ENCODE data around the gene GOLGA6L7. TPM values are rescaled to one million over a fixed set of nuclear protein-coding genes. Genes with fewer than 3 reads are reported as not detected.
"Not testable (repeated sequence)": the region's sequence is repeated elsewhere in the genome, so short reads cannot be mapped to it uniquely, and the experiment has no call there.

The GOLGA6L7 gene
- total RNA-seq, 2 experiments from 2014 or later: not detected

GRCh38 chr15:28892789-28893610 lies 44.6 kb upstream of the GOLGA6L7 start:
- no peaks in the 10 kb centered on the region for H3K9me3 ChIP-seq (ENCODE audit: control insufficient read depth in 1 of 2, insufficient read depth in 1 of 2, low read length in 2 of 2)
- H3K9me3 Mint-ChIP-seq: no peaks in the 10 kb centered on the region
- DNase-seq (no peak), ATAC-seq (ENCODE audit: poor library complexity) (no peak)
- H3K36me3 Mint-ChIP-seq (ENCODE audit: low read depth): peaks cover 8% of the 10 kb centered on the region
- H3K27me3 ChIP-seq (ENCODE audit: control insufficient read depth in 1 of 2, insufficient read depth in 2 of 2, low read length in 2 of 2): no peaks in the 10 kb centered on the region
- no peaks in the 10 kb centered on the region for H3K27me3 Mint-ChIP-seq
- peaks cover 69% of the 10 kb centered on the region for H3K4me1 ChIP-seq (ENCODE audit: insufficient read depth, low read length)
- no peak overlapping the region for H3K4me3 ChIP-seq (ENCODE audit: low read length)
- no peak overlapping the region for H3K27ac ChIP-seq (ENCODE audit: low read depth in 1 of 2, low read length in 2 of 2)
- intact Hi-C loops (cut with DNase I, micrococcal nuclease): no loop called here
- ChIA-PET POLR2A (no interaction called here), CTCF (interaction anchor here (1.2 kb wide), 1 partner anchor 12 kb away, joined by 3 read pairs; no protein-coding TSS in a partner anchor)
- no peak overlapping the region for H3K4me3 Mint-ChIP-seq
- H3K4me1 Mint-ChIP-seq (ENCODE audit: low read depth): peaks cover 84% of the 10 kb centered on the region
- no peak for TF ChIP-seq CTCF (IDR thresholded peaks at IDR 0.05)
- no peaks in the 10 kb centered on the region for H3K36me3 ChIP-seq (ENCODE audit: insufficient read depth, low read length)
- peak overlapping the region; percentile 45 for H3K27ac Mint-ChIP-seq

GRCh38 chr15:28891588-28891987 lies 43.1 kb upstream of the GOLGA6L7 start:
- Mint-ChIP-seq H3K9me3 (no peaks in the 10 kb centered on the region), H3K27me3 (no peaks in the 10 kb centered on the region), H3K36me3 (ENCODE audit: low read depth) (peaks cover 13% of the 10 kb centered on the region), H3K4me3 (peak overlapping the region; percentile 63), H3K4me1 (ENCODE audit: low read depth) (peaks cover 82% of the 10 kb centered on the region), H3K27ac (peak overlapping the region; percentile 99)
- ATAC-seq (ENCODE audit: poor library complexity) (no peak), DNase-seq (no peak)
- CTCF ChIA-PET: interaction anchor here (0.9 kb wide), 1 partner anchor 60 kb away, joined by 4 read pairs; no protein-coding TSS in a partner anchor
- H3K4me1 ChIP-seq (ENCODE audit: insufficient read depth, low read length): peaks cover 77% of the 10 kb centered on the region
- no peaks in the 10 kb centered on the region for H3K9me3 ChIP-seq (ENCODE audit: control insufficient read depth in 1 of 2, insufficient read depth in 1 of 2, low read length in 2 of 2)
- no peak overlapping the region for H3K27ac ChIP-seq (ENCODE audit: low read depth in 1 of 2, low read length in 2 of 2)
- no peak for TF ChIP-seq CTCF (IDR thresholded peaks at IDR 0.05)
- intact Hi-C loops (cut with DNase I, micrococcal nuclease): loop anchor here in 1 of 2 experiments (2.0 kb wide), 2 partner anchors 47 to 379 kb away; no protein-coding TSS in a partner anchor
- POLR2A ChIA-PET: interaction anchor here (1.0 to 2.8 kb wide), 3 partner anchors 11 to 56 kb away, joined by 3 to 13 read pairs (median 12); no protein-coding TSS in a partner anchor
- H3K27me3 ChIP-seq (ENCODE audit: control insufficient read depth in 1 of 2, insufficient read depth in 2 of 2, low read length in 2 of 2): peaks cover 0 to 2% of the 10 kb centered on the region in 2 experiments
- no peaks in the 10 kb centered on the region for H3K36me3 ChIP-seq (ENCODE audit: insufficient read depth, low read length)
- no peak overlapping the region for H3K4me3 ChIP-seq (ENCODE audit: low read length)

GRCh38 chr15:28890711-28891495 lies 42.5 kb upstream of the GOLGA6L7 start:
- H3K27me3 Mint-ChIP-seq: no peaks in the 10 kb centered on the region
- H3K36me3 ChIP-seq (ENCODE audit: insufficient read depth, low read length): no peaks in the 10 kb centered on the region
- peaks cover 82% of the 10 kb centered on the region for H3K4me1 Mint-ChIP-seq (ENCODE audit: low read depth)
- H3K9me3 ChIP-seq (ENCODE audit: control insufficient read depth in 1 of 2, insufficient read depth in 1 of 2, low read length in 2 of 2): no peaks in the 10 kb centered on the region
- H3K9me3 Mint-ChIP-seq: no peaks in the 10 kb centered on the region
- ATAC-seq (ENCODE audit: poor library complexity) (peak; percentile 73), DNase-seq (peak in 5 of 14 experiments; percentile 33 to 73 (median 63))
- peak overlapping the region; percentile 63 for H3K4me3 Mint-ChIP-seq
- H3K4me3 ChIP-seq (ENCODE audit: low read length): no peak overlapping the region
- peaks cover 13% of the 10 kb centered on the region for H3K36me3 Mint-ChIP-seq (ENCODE audit: low read depth)
- H3K27me3 ChIP-seq (ENCODE audit: control insufficient read depth in 1 of 2, insufficient read depth in 2 of 2, low read length in 2 of 2): peaks cover 0 to 2% of the 10 kb centered on the region in 2 experiments
- ChIA-PET POLR2A (interaction anchor here (0.6 to 2.8 kb wide), 5 partner anchors 12 to 57 kb away, joined by 3 to 13 read pairs (median 3); no protein-coding TSS in a partner anchor), CTCF (interaction anchor here (0.9 kb wide), 1 partner anchor 61 kb away, joined by 4 read pairs; no protein-coding TSS in a partner anchor)
- TF ChIP-seq CTCF (IDR thresholded peaks at IDR 0.05): no peak
- H3K27ac Mint-ChIP-seq: peak overlapping the region; percentile 99
- peak overlapping the region; percentile 57 to 70 for H3K27ac ChIP-seq (ENCODE audit: low read depth in 1 of 2, low read length in 2 of 2)
- intact Hi-C loops (cut with DNase I, micrococcal nuclease): loop anchor here in 1 of 2 experiments (2.0 kb wide), 2 partner anchors 48 to 380 kb away; no protein-coding TSS in a partner anchor
- H3K4me1 ChIP-seq (ENCODE audit: insufficient read depth, low read length): peaks cover 76% of the 10 kb centered on the region

- peaks cover 73% of the 10 kb centered on the region for H3K4me1 ChIP-seq (ENCODE audit: insufficient read depth, low read length)
- peaks cover 77% of the 10 kb centered on the region for H3K4me1 Mint-ChIP-seq (ENCODE audit: low read depth)
Measured at GRCh38 chr15:28890291-28890690, 41.8 kb upstream of the GOLGA6L7 start.

More at GRCh38 chr15:28890291-28890690, 41.8 kb upstream of the GOLGA6L7 start:
- intact Hi-C loops (cut with DNase I, micrococcal nuclease): loop anchor here in 1 of 2 experiments (2.0 kb wide), 2 partner anchors 49 to 381 kb away; no protein-coding TSS in a partner anchor
- ATAC-seq (ENCODE audit: poor library complexity): peak; percentile 4
- H3K27ac ChIP-seq (ENCODE audit: low read depth in 1 of 2, low read length in 2 of 2): peak overlapping the region; percentile 57 to 70
- H3K36me3 Mint-ChIP-seq (ENCODE audit: low read depth): peaks cover 13% of the 10 kb centered on the region
- H3K4me3 ChIP-seq (ENCODE audit: low read length); H3K27me3 ChIP-seq (ENCODE audit: control insufficient read depth in 1 of 2, insufficient read depth in 2 of 2, low read length in 2 of 2); H3K36me3 ChIP-seq (ENCODE audit: insufficient read depth, low read length); CTCF ChIA-PET; H3K27me3 Mint-ChIP-seq; H3K9me3 ChIP-seq (ENCODE audit: control insufficient read depth in 1 of 2, insufficient read depth in 1 of 2, low read length in 2 of 2); H3K9me3 Mint-ChIP-seq; DNase-seq: not testable (repeated sequence)
- POLR2A ChIA-PET: interaction anchor here (0.6 to 2.8 kb wide), 4 partner anchors 12 to 51 kb away, joined by 3 to 13 read pairs (median 8); no protein-coding TSS in a partner anchor
- H3K27ac Mint-ChIP-seq: peak overlapping the region; percentile 99
- H3K4me3 Mint-ChIP-seq: peak overlapping the region; percentile 63

Data from CD4-positive, alpha-beta T cell (primary cell).